Sigmoid colon (tissue), 7 donors: Measurements from ENCODE around the gene SH2B2. TPM values are rescaled to one million over a fixed set of nuclear protein-coding genes. Genes with fewer than 3 reads are reported as not detected.
A peak's percentile ranks its signal among the peaks of the same experiment; 100 is the strongest.

Source experiments
- DNase-seq: peaks from one replicate; pipeline ENCODE4 v3.0.0-alpha.2; 2019
- H3K27ac ChIP-seq, 4 donors: fragments of 200-600 bp; sonication (generic); one replicate each; pipeline ENCODE4 v1.5.1; 2016 to 2019; ENCODE audit warnings: mild to moderate bottlenecking in 1 of 4
- H3K27me3 ChIP-seq, 3 donors: fragments of 200-600 bp; sonication (generic); one replicate each; pipeline ENCODE4 v1.5.1; 2019; ENCODE audit warnings: mild to moderate bottlenecking in 1 of 3
- H3K36me3 ChIP-seq, 4 donors: fragments of 200-600 bp; sonication (generic); one replicate each; pipeline ENCODE4 v1.5.1; 2016 to 2019
- H3K4me1 ChIP-seq, 4 donors: fragments of 200-600 bp; sonication (generic); one replicate each; pipeline ENCODE4 v1.5.1; 2017 to 2019
- H3K4me3 ChIP-seq, 4 donors: fragments of 200-600 bp; sonication (generic); one replicate each; pipeline ENCODE4 v1.5.1; 2017 to 2019; ENCODE audit warnings: mild to moderate bottlenecking in 2 of 4, moderate library complexity in 1 of 4
- H3K9me3 ChIP-seq, 4 donors: fragments of 200-600 bp in 3 of 4; sonication (generic) in 3 of 4; one replicate each; pipeline versions ENCODE4 v1.5.1 to v1.6.1; 2013 to 2019
- EP300 ChIP-seq, 4 donors: sonication (generic); formaldehyde crosslinking; IDR thresholded peaks; one replicate each; pipeline ENCODE4 v1.6.1; 2017; ENCODE audit warnings: antibody characterized with exemption in 4 of 4
- POLR2A ChIP-seq, 2 donors: fragments of 450-650 bp; IDR thresholded peaks; one replicate each; pipeline ENCODE4 v1.6.1; 2016; ENCODE audit warnings: antibody characterized with exemption in 2 of 2, mild to moderate bottlenecking in 2 of 2, moderate library complexity in 2 of 2
- POLR2AphosphoS5 ChIP-seq, 4 donors: sonication (generic); formaldehyde crosslinking; IDR thresholded peaks; one replicate each; pipeline ENCODE4 v1.6.1; 2017; ENCODE audit warnings: antibody characterized with exemption in 4 of 4
- WGBS, 2 donors: extraction: QIAGEN DNeasy Blood & Tissue Kit; methylation state at CpG; one replicate each; pipeline ENCODE4 v1.1.7; 2013; 5-methylcytosine and 5-hydroxymethylcytosine counted together
- intact Hi-C: fragments of 100-400 bp; cut with DNase I; formaldehyde crosslinking; loops from one replicate; pipeline ENCODE4 v1.15.1; 2023
- polyA plus RNA-seq, 3 donors: library from polyadenylated mRNA; stranded (reverse); fragments of 200-250 nt; gene quantifications; one replicate each; pipeline ENCODE4 v1.2.3, GENCODE V29; 2013
- total RNA-seq, 4 donors: library from RNA; depleted of rRNA; stranded (reverse); fragments of >200 nt; gene quantifications; one replicate each; pipeline ENCODE4 v1.1.0, GENCODE V29; 2016
- TF ChIP-seq, protein P1 (sequence below), 4 experiments: fragments of 450-650 bp in 3 of 4; fragments of 200-600 bp in 1 of 4; IDR thresholded peaks; one replicate each; pipeline ENCODE4 v1.5.1; 2016 to 2019; ENCODE audit warnings: antibody characterized with exemption in 4 of 4, mild to moderate bottlenecking in 3 of 4, moderate library complexity in 2 of 4
- donor health status: healthy with polysubstance abuse.
- donor health status: Bipolar disorder and iron deficiency.
- donor health status: healthy.

Gene SH2B2
- total and polyA plus RNA-seq, 7 donors: 1.1 to 10.5 (median 4.6) TPM; not detected in 2

DNA sequence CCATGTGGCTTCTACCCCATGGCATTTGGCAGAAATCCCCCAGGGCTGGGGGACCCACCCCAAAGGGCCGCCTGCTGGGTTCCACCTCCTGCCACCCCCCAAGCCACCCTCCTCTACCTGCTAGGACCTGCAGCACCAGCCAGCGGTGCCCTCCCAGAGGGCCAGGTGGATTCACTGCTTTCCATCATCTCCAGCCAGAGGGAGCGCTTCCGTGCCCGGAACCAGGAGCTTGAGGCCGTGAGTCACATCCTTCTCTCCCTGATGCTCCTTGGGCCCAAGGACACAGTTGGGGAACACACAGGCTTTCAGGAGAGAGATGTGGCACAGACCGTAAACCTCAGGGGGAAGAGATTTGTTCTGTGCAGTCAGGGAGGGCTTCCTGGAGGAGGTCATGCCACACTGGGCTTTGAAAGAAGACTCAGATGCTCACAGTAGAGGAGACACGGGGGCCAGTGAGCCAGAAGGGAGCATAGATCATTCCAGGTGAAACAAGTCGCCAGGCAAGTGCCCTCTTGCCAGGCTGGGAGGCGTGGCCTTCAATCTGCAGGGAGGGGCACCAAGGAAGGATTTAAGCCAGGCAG is 11.5 kb upstream of the SH2B2 start:
- no peak overlapping the region for H3K27ac ChIP-seq
- no peak for DNase-seq
- intact Hi-C loops: no loop called here
- H3K27me3 ChIP-seq: no peaks in the 10 kb centered on the region
- H3K36me3 ChIP-seq: no peaks in the 10 kb centered on the region
- H3K4me3 ChIP-seq: no peak overlapping the region
- H3K4me1 ChIP-seq: peaks cover 0 to 13% (median 7%) of the 10 kb centered on the region in 4 donors
- H3K9me3 ChIP-seq: no peaks in the 10 kb centered on the region
- 84 to 88% methylated on average over 10 of the region's 10 CpGs for WGBS, 2 donors
- TF ChIP-seq POLR2AphosphoS5 (IDR thresholded peaks at IDR 0.05): no peak
- TF ChIP-seq EP300 (IDR thresholded peaks at IDR 0.05): no peak
- TF ChIP-seq, protein P1, sequence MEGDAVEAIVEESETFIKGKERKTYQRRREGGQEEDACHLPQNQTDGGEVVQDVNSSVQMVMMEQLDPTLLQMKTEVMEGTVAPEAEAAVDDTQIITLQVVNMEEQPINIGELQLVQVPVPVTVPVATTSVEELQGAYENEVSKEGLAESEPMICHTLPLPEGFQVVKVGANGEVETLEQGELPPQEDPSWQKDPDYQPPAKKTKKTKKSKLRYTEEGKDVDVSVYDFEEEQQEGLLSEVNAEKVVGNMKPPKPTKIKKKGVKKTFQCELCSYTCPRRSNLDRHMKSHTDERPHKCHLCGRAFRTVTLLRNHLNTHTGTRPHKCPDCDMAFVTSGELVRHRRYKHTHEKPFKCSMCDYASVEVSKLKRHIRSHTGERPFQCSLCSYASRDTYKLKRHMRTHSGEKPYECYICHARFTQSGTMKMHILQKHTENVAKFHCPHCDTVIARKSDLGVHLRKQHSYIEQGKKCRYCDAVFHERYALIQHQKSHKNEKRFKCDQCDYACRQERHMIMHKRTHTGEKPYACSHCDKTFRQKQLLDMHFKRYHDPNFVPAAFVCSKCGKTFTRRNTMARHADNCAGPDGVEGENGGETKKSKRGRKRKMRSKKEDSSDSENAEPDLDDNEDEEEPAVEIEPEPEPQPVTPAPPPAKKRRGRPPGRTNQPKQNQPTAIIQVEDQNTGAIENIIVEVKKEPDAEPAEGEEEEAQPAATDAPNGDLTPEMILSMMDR (IDR thresholded peaks at IDR 0.05): no peak
- TF ChIP-seq POLR2A (IDR thresholded peaks at IDR 0.05): no peak

- DNase-seq: no peak
- Histone ChIP-seq H3K9me3 (no peaks in the 10 kb centered on the region), H3K4me3 (no peak overlapping the region), H3K4me1 (peaks cover 0 to 5% (median 0%) of the 10 kb centered on the region in 4 donors), H3K36me3 (no peaks in the 10 kb centered on the region), H3K27me3 (no peaks in the 10 kb centered on the region), H3K27ac (no peak overlapping the region)
- 91 to 92% methylated on average over 10 of the region's 10 CpGs for WGBS, 2 donors
- TF ChIP-seq POLR2A (IDR thresholded peaks at IDR 0.05) (no peak), POLR2AphosphoS5 (IDR thresholded peaks at IDR 0.05) (no peak), EP300 (IDR thresholded peaks at IDR 0.05) (no peak)
- TF ChIP-seq, protein P1 (IDR thresholded peaks at IDR 0.05): no peak
- intact Hi-C loops: no loop called here
These were observed 8.8 kb upstream of the SH2B2 start for GRCh38 chr7:102277901-102278300.

- Histone ChIP-seq H3K4me1 (peaks cover 0 to 5% (median 1%) of the 10 kb centered on the region in 4 donors), H3K36me3 (no peaks in the 10 kb centered on the region), H3K4me3 (no peak overlapping the region), H3K27ac (no peak overlapping the region), H3K9me3 (no peaks in the 10 kb centered on the region), H3K27me3 (no peaks in the 10 kb centered on the region)
- intact Hi-C loops: loop anchor here (1.0 kb wide), 1 partner anchor 111 kb away; no protein-coding TSS in a partner anchor
- no peak for DNase-seq
- 57 to 61% methylated on average over 23 of the region's 23 CpGs for WGBS, 2 donors
- no peak for TF ChIP-seq POLR2AphosphoS5 (IDR thresholded peaks at IDR 0.05)
- TF ChIP-seq POLR2A (IDR thresholded peaks at IDR 0.05): no peak
- no peak for TF ChIP-seq EP300 (IDR thresholded peaks at IDR 0.05)
- TF ChIP-seq, protein P1 (IDR thresholded peaks at IDR 0.05): peak; percentile 49 to 79 (median 66)
These were observed 6.9 kb upstream of the SH2B2 start for GRCh38 chr7:102279537-102280400.

DNA sequence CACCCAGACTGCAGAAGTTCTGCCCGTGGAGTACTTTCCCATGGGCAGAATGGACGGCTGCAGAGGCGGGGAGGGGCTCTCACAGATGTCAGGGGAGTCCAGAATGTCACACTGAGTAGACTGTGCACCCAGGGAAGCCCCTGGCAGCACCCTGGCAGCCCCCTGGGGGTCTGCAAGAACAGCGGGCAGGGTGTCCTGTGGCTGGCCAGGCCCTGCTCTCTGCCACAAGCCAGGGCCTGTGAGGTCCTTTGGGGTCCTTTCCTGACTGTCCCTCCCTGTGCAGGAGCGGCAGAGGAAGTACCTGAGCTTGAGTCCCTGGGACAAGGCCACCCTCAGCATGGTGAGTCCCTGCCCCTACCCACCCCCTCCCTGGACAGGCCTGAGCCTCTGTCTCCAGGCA is 6.1 kb upstream of the SH2B2 start:
- peaks cover 0 to 10% (median 6%) of the 10 kb centered on the region in 4 donors for H3K4me1 ChIP-seq
- no peaks in the 10 kb centered on the region for H3K36me3 ChIP-seq
- H3K27ac ChIP-seq: no peak overlapping the region
- no peak for DNase-seq
- 87% methylated on average over 5 of the region's 5 CpGs for WGBS, 2 donors
- intact Hi-C loops: loop anchor here (1.0 kb wide), 1 partner anchor 110 kb away; no protein-coding TSS in a partner anchor
- H3K27me3 ChIP-seq: no peaks in the 10 kb centered on the region
- no peaks in the 10 kb centered on the region for H3K9me3 ChIP-seq
- no peak for TF ChIP-seq EP300 (IDR thresholded peaks at IDR 0.05)
- TF ChIP-seq POLR2AphosphoS5 (IDR thresholded peaks at IDR 0.05): no peak
- no peak overlapping the region for H3K4me3 ChIP-seq

GRCh38 chr7:102281785-102282184 is 4.9 kb upstream of the SH2B2 start:
- no peak for DNase-seq
- no peaks in the 10 kb centered on the region for H3K36me3 ChIP-seq
- no peak for TF ChIP-seq POLR2AphosphoS5 (IDR thresholded peaks at IDR 0.05)
- TF ChIP-seq POLR2A (IDR thresholded peaks at IDR 0.05): no peak
- TF ChIP-seq, protein P1 (IDR thresholded peaks at IDR 0.05): no peak
- TF ChIP-seq EP300 (IDR thresholded peaks at IDR 0.05): no peak
- H3K9me3 ChIP-seq: no peaks in the 10 kb centered on the region
- H3K27me3 ChIP-seq: no peaks in the 10 kb centered on the region
- intact Hi-C loops: no loop called here
- peaks cover 0 to 19% (median 14%) of the 10 kb centered on the region in 4 donors for H3K4me1 ChIP-seq
- no peak overlapping the region for H3K4me3 ChIP-seq
- 90 to 93% methylated on average over 14 of the region's 14 CpGs for WGBS, 2 donors
- no peak overlapping the region for H3K27ac ChIP-seq
